Osteocyte (in vitro differentiated cells): ENCODE results near the gene P2RX7. TPM values are rescaled to one million over a fixed set of nuclear protein-coding genes. Genes with fewer than 3 reads are reported as not detected.

Experiments used
- DNase-seq: peaks from one replicate; pipeline ENCODE4 v3.0.0; 2021; ENCODE audit warnings: mixed read lengths; ENCODE audit not compliant: unreplicated experiment; ENCODE audit errors: extremely low spot score
- H3K27ac Mint-ChIP-seq: one replicate; pipeline ENCODE4 v1.8.0; 2021; ENCODE audit warnings: mild to moderate bottlenecking, mixed read lengths; ENCODE audit not compliant: unreplicated experiment
- H3K27me3 Mint-ChIP-seq: one replicate; pipeline ENCODE4 v1.8.0; 2021; ENCODE audit warnings: mixed read lengths; ENCODE audit not compliant: unreplicated experiment
- H3K36me3 Mint-ChIP-seq: one replicate; pipeline ENCODE4 v1.8.0; 2021; ENCODE audit warnings: mixed read lengths; ENCODE audit not compliant: unreplicated experiment
- H3K4me1 Mint-ChIP-seq: one replicate; pipeline ENCODE4 v1.8.0; 2021; ENCODE audit warnings: mixed read lengths; ENCODE audit not compliant: unreplicated experiment
- H3K4me3 Mint-ChIP-seq: one replicate; pipeline ENCODE4 v1.8.0; 2021; ENCODE audit warnings: mild to moderate bottlenecking, moderate library complexity, mixed read lengths; ENCODE audit not compliant: unreplicated experiment
- H3K9me3 Mint-ChIP-seq: one replicate; pipeline ENCODE4 v1.8.0; 2021; ENCODE audit warnings: mixed read lengths; ENCODE audit not compliant: unreplicated experiment
- total RNA-seq: library from RNA; stranded (reverse); gene quantifications from 2 replicates; pipeline ENCODE4 v1.2.1, GENCODE V29; 2021
- TF ChIP-seq, protein P1 (sequence below): fragments of 200-600 bp; sonication (generic); IDR thresholded peaks from 2 replicates; pipeline ENCODE4 v1.5.0; 2021; ENCODE audit warnings: antibody characterized with exemption, mild to moderate bottlenecking, moderate library complexity

P2RX7 gene
- total RNA-seq, 1 donor from 2014 or later = 0.30 TPM

DNA sequence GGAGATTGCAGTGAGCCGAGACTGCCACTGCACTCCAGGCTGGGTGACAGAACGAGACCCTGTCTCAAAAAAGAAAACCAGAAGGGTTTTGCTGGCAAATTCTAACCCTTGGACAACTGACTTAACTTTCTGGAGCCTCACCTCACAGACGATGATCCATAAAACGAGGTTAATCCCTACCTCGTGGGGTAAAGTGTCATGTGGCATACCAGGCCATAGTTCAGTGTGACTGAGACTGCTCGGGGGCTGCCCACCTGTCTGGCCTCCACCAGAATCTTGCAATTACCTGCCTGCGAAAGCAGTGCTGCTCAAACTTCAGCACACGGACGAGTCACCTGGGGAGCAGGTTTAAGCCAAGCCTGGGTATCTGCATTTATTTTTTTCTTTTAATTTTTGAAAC lies 104.1 kb downstream of the P2RX7 start:
- H3K4me3 Mint-ChIP-seq = no peak overlapping the region
- no peaks in the 10 kb centered on the region for H3K27me3 Mint-ChIP-seq
- H3K9me3 Mint-ChIP-seq = no peaks in the 10 kb centered on the region
- no peak overlapping the region for H3K27ac Mint-ChIP-seq
- TF ChIP-seq, protein P1, sequence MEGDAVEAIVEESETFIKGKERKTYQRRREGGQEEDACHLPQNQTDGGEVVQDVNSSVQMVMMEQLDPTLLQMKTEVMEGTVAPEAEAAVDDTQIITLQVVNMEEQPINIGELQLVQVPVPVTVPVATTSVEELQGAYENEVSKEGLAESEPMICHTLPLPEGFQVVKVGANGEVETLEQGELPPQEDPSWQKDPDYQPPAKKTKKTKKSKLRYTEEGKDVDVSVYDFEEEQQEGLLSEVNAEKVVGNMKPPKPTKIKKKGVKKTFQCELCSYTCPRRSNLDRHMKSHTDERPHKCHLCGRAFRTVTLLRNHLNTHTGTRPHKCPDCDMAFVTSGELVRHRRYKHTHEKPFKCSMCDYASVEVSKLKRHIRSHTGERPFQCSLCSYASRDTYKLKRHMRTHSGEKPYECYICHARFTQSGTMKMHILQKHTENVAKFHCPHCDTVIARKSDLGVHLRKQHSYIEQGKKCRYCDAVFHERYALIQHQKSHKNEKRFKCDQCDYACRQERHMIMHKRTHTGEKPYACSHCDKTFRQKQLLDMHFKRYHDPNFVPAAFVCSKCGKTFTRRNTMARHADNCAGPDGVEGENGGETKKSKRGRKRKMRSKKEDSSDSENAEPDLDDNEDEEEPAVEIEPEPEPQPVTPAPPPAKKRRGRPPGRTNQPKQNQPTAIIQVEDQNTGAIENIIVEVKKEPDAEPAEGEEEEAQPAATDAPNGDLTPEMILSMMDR = no peak
- H3K4me1 Mint-ChIP-seq = peaks cover 27% of the 10 kb centered on the region
- H3K36me3 Mint-ChIP-seq = peaks cover 11% of the 10 kb centered on the region
- DNase-seq = no peak

DNA sequence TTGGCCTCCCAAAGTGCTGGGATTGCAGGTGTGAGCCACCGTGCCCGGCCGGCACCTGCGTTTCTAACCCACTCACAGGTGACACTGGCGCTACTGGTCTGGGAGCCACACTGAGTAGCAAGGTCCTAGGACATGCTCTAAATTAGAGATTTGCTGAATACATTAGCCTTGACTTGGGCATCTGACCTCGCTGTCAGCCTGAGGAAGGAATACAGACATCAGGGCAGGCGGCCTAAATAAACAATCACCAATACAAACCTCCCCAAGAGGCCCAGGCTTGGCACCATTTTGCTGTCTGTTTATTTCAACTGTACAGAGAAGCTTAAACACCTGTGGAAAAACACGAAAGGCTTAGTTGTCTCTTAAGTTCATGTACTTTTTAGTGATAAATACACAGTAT lies 104.7 kb downstream of the P2RX7 start:
- no peak for DNase-seq
- H3K4me1 Mint-ChIP-seq = peaks cover 27% of the 10 kb centered on the region
- H3K4me3 Mint-ChIP-seq = no peak overlapping the region
- no peak overlapping the region for H3K27ac Mint-ChIP-seq
- no peaks in the 10 kb centered on the region for H3K27me3 Mint-ChIP-seq
- H3K36me3 Mint-ChIP-seq = peaks cover 8% of the 10 kb centered on the region
- TF ChIP-seq, protein P1 = no peak
- H3K9me3 Mint-ChIP-seq = no peaks in the 10 kb centered on the region

Other genes with a start within 250 kb of the P2RX7 start
- 61.7 and 70.3 TPM in 2 replicates for gene SPPL3, start 228.5 kb upstream of the P2RX7 start, total RNA-seq
- not detected in 2 replicates for gene HNF1A, start 154.3 kb upstream of the P2RX7 start, total RNA-seq
- gene C12orf43, start 116.4 kb upstream of the P2RX7 start, total RNA-seq = 14.2 and 17.3 TPM in 2 replicates
- gene OASL, start 93.6 kb upstream of the P2RX7 start, total RNA-seq = 0.21 and 0.24 TPM in 2 replicates
- gene P2RX4, start 77.3 kb downstream of the P2RX7 start, total RNA-seq = 20.3 and 21.1 TPM in 2 replicates
- 33.0 TPM in 2 replicates for gene CAMKK2, start 163.8 kb downstream of the P2RX7 start, total RNA-seq
- gene ANAPC5, start 219.5 kb downstream of the P2RX7 start, total RNA-seq = 130 TPM in 2 replicates